Endothelial cell of umbilical vein (primary cell): ENCODE results near the gene WFDC13. TPM values are rescaled to one million over a fixed set of nuclear protein-coding genes. Genes with fewer than 3 reads are reported as not detected.

Experiments
- BruUV-seq: library from RNA; stranded (reverse); fragments of 400-500 nt; replicated peaks from 2 replicates; lab custom pipeline; 2021; lab: Mats Ljungman, UMichigan
- CTCF ChIA-PET: fragments of 300-600, 350-600 bp; sonication (Branson Sonifier 250); formaldehyde crosslinking; loops from one replicate; lab custom pipeline; 2021; ENCODE audit warnings: antibody characterized with exemption, inconsistent platforms; lab: Charles Lee
- POLR2A ChIA-PET: fragments of 300-600, 350-600 bp; sonication (Branson Sonifier 250); formaldehyde crosslinking; loops from one replicate; lab custom pipeline; 2021; ENCODE audit warnings: antibody characterized with exemption, inconsistent platforms; lab: Charles Lee
- DNase-seq: peaks from one replicate; pipeline ENCODE4 v3.0.0-alpha.2; 2011; ENCODE audit warnings: low read depth, low spot score
- FAIRE-seq: peaks from 2 replicates; lab custom pipeline; 2011; peaks lifted over from hg19 to GRCh38; lab: Jason Lieb, UNC
- H2AFZ ChIP-seq: 2 replicates; pipeline ENCODE4 v1.6.0; 2012; ENCODE audit warnings: low read depth, low read length, control low read depth, inconsistent platforms
- H3K27ac ChIP-seq: 2 replicates; pipeline ENCODE4 v1.5.1; 2011; ENCODE audit warnings: low read depth, mild to moderate bottlenecking, control low read depth, low read length, moderate library complexity; ENCODE audit not compliant: insufficient read depth
- H3K27me3 ChIP-seq, 2 experiments: 2 replicates each; pipeline versions ENCODE4 v1.6.0 to v1.6.1; 2011; ENCODE audit warnings: low read length in 2 of 2, mixed read lengths in 1 of 2; ENCODE audit not compliant: control insufficient read depth in 2 of 2, insufficient read depth in 2 of 2
- H3K36me3 ChIP-seq, 2 experiments: 2 replicates in 1 of 2; 3 replicates in 1 of 2; pipeline ENCODE4 v1.5.1; 2011; ENCODE audit warnings: low read length in 2 of 2, mild to moderate bottlenecking in 1 of 2, moderate library complexity in 1 of 2; ENCODE audit not compliant: control insufficient read depth in 2 of 2, insufficient read depth in 2 of 2; ENCODE audit errors: extremely low read depth in 1 of 2
- H3K4me1 ChIP-seq: 3 replicates; pipeline ENCODE4 v1.5.1; 2011; ENCODE audit warnings: mild to moderate bottlenecking, low read length; ENCODE audit not compliant: control insufficient read depth, insufficient read depth; ENCODE audit errors: extremely low read depth
- H3K4me2 ChIP-seq: 2 replicates; pipeline ENCODE4 v1.6.1; 2011; ENCODE audit warnings: low read length, control low read depth, mixed read lengths; ENCODE audit not compliant: insufficient read depth
- H3K4me3 ChIP-seq, 3 experiments: fragments of 200-600 bp in 1 of 3; sonication (generic), shearing (Covaris generic) in 1 of 3; replicated peaks in 1 of 3; 2 replicates each; pipeline ENCODE4 v1.5.1; 2011 to 2016; ENCODE audit warnings: control low read depth in 3 of 3, low read length in 3 of 3, mild to moderate bottlenecking in 2 of 3, inconsistent platforms in 1 of 3, low read depth in 1 of 3, moderate library complexity in 1 of 3; ENCODE audit not compliant: insufficient read depth in 1 of 3
- H3K79me2 ChIP-seq: 2 replicates; pipeline ENCODE4 v1.6.0; 2012; ENCODE audit warnings: low read length, inconsistent platforms; ENCODE audit not compliant: control insufficient read depth, insufficient read depth
- H3K9ac ChIP-seq: replicated peaks from 2 replicates; pipeline ENCODE3; 2011; ENCODE audit warnings: low read length, control low read depth; ENCODE audit not compliant: insufficient read depth; ENCODE audit errors: extremely low read depth
- H3K9me1 ChIP-seq: replicated peaks from 3 replicates; pipeline ENCODE4 v1.6.0; 2011; ENCODE audit warnings: mild to moderate bottlenecking, low read length; ENCODE audit not compliant: control insufficient read depth, insufficient read depth; ENCODE audit errors: extremely low read depth
- H3K9me3 ChIP-seq: replicated peaks from 2 replicates; pipeline ENCODE4 v1.5.1; 2012; ENCODE audit warnings: low read length, inconsistent platforms; ENCODE audit not compliant: control insufficient read depth, insufficient read depth
- H4K20me1 ChIP-seq: replicated peaks from 2 replicates; pipeline ENCODE3; 2011; ENCODE audit warnings: mild to moderate bottlenecking, low read length; ENCODE audit not compliant: control insufficient read depth, insufficient read depth; ENCODE audit errors: extremely low read depth
- CTCF ChIP-seq, 2 donors: IDR thresholded peaks; 1 replicate in 1 of 2; 2 replicates in 1 of 2; pipeline ENCODE4 v1.5.1; 2011; ENCODE audit warnings: low read length in 2 of 2, mild to moderate bottlenecking in 2 of 2, moderate library complexity in 2 of 2, control low read depth in 1 of 2, inconsistent platforms in 1 of 2, low read depth in 1 of 2; ENCODE audit not compliant: insufficient read depth in 1 of 2; ENCODE audit errors: extremely low read depth in 1 of 2
- FOS ChIP-seq: IDR thresholded peaks from 2 replicates; pipeline ENCODE4 v1.6.1; 2011; ENCODE audit warnings: mild to moderate bottlenecking, low read length, moderate library complexity, borderline replicate concordance; ENCODE audit not compliant: insufficient read depth
- GATA2 ChIP-seq: IDR thresholded peaks from 2 replicates; pipeline ENCODE4 v1.7.0; 2011; ENCODE audit warnings: low read depth, mild to moderate bottlenecking, moderate library complexity, mixed read lengths, low read length; ENCODE audit not compliant: insufficient read length, insufficient read depth
- JUN ChIP-seq: IDR thresholded peaks from 2 replicates; pipeline ENCODE4 v1.6.1; 2011; ENCODE audit warnings: borderline replicate concordance, low read depth; ENCODE audit not compliant: insufficient read length, insufficient read depth
- POLR2A ChIP-seq: IDR thresholded peaks from 2 replicates; pipeline ENCODE4 v1.6.1; 2012; ENCODE audit warnings: low read depth, mild to moderate bottlenecking, control low read depth, low read length
- POLR2AphosphoS5 ChIP-seq: IDR thresholded peaks from 2 replicates; pipeline ENCODE4 v1.6.1; 2012; ENCODE audit warnings: low read depth, mild to moderate bottlenecking, control low read depth, low read length, moderate library complexity; ENCODE audit not compliant: insufficient read depth
- dilution Hi-C: fragments of 300-500 bp; cut with MboI; formaldehyde crosslinking; loops from one replicate; pipeline ENCODE4 v1.15.0; 2019; ENCODE audit warnings: low sequenced_read_pairs; ENCODE audit not compliant: extremely low pct_ligation_motif_present
- intact Hi-C: fragments of 100-400 bp; cut with micrococcal nuclease; formaldehyde crosslinking; loops from one replicate; pipeline ENCODE4 v1.10.0; 2022
- polyA plus RNA-seq, 4 experiments: library from polyadenylated mRNA; depleted of rRNA in 3 of 4; stranded (reverse) in 3 of 4; unstranded in 1 of 4; fragments of >200 nt; gene quantifications; 2 replicates each; pipeline versions ENCODE4 v1.2.1 to v1.2.3, GENCODE V29; 2011 to 2012; ENCODE audit warnings: missing spikeins in 1 of 4
- total RNA-seq: library from RNA; stranded (reverse); gene quantifications from 2 replicates; pipeline ENCODE4 v1.2.3, GENCODE V29; 2021
- TF ChIP-seq, protein P1 (sequence below): IDR thresholded peaks from 2 replicates; pipeline ENCODE4 v1.6.1; 2011; ENCODE audit not compliant: insufficient read depth, insufficient read length

WFDC13 gene
- total and polyA plus RNA-seq, 2 donors (not counting 3 experiments of a cell fraction or from before 2014, with no cell fraction given), result not detected

DNA sequence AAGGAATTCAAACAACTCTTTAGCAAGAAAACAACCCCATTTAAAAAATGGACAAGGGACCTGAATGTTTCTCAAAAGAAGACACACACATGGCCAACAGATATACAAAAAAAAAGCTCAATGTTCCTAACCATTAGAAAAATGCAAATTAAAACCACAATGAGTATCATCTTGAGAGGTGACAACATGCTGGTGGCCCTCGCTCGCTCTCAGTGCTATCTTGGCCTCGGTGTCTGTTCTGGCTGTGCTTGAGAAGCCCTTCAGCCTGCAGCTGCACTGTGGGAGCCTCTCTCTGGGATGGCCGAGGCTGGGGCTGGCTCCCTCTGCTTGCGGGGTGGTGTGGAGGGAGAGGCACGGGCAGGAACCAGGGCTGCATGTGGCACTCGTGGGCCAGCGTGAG is 33.7 kb downstream of the WFDC13 start:
- TF ChIP-seq GATA2, result no peak
- TF ChIP-seq POLR2A, result no peak
- no peak for TF ChIP-seq CTCF (IDR thresholded peaks at IDR 0.05; ENCODE audit: extremely low read depth in 1 of 2, insufficient read depth in 1 of 2, low read depth in 1 of 2, low read length in 2 of 2)
- TF ChIP-seq FOS, result no peak
- TF ChIP-seq POLR2AphosphoS5, result no peak
- no peak for TF ChIP-seq JUN
- TF ChIP-seq, protein P1, sequence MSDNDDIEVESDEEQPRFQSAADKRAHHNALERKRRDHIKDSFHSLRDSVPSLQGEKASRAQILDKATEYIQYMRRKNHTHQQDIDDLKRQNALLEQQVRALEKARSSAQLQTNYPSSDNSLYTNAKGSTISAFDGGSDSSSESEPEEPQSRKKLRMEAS, result no peak
- Histone ChIP-seq H3K79me2 (no peaks in the 10 kb centered on the region), H4K20me1 (no peaks in the 10 kb centered on the region), H3K4me3 (no peak overlapping the region), H3K27ac (no peak overlapping the region), H3K9me1 (no peaks in the 10 kb centered on the region), H3K9ac (no peak overlapping the region), H3K27me3 (no peaks in the 10 kb centered on the region), H3K9me3 (no peaks in the 10 kb centered on the region), H3K36me3 (no peaks in the 10 kb centered on the region), H3K4me1 (no peaks in the 10 kb centered on the region), H2AFZ (no peak overlapping the region), H3K4me2 (no peak overlapping the region)
- dilution Hi-C loops, result no loop called here
- intact Hi-C loops, result no loop called here
- POLR2A ChIA-PET, result no interaction called here
- DNase-seq, result no peak
- FAIRE-seq, result no peak
- no TSS peak for BruUV-seq
- CTCF ChIA-PET, result interaction anchor here (1.2 kb wide), 1 partner anchor 36 kb away, joined by 4 read pairs; no protein-coding TSS in a partner anchor
